Right atrium auricular region (tissue), 2 donors: ENCODE data around the gene ILK. TPM values are rescaled to one million over a fixed set of nuclear protein-coding genes. Genes with fewer than 3 reads are reported as not detected.

Experiments used
- DNase-seq: peaks from one replicate; pipeline ENCODE4 v3.0.0-alpha.2; 2019; ENCODE audit warnings: low spot score
- H3K27ac ChIP-seq, 2 donors: fragments of 200-600 bp; sonication (generic); 1 replicate in 1 of 2; 2 replicates in 1 of 2; pipeline ENCODE4 v1.5.1; 2016 to 2019
- H3K27me3 ChIP-seq, 2 donors: fragments of 200-600 bp; sonication (generic); one replicate each; pipeline versions ENCODE4 v1.5.1 to v1.6.0; 2017 to 2019
- H3K36me3 ChIP-seq: fragments of 200-600 bp; sonication (generic); one replicate; pipeline ENCODE4 v1.5.1; 2016
- H3K4me1 ChIP-seq, 2 donors: fragments of 200-600 bp; sonication (generic); one replicate each; pipeline versions ENCODE4 v1.5.1 to v1.6.0; 2017 to 2019
- H3K4me3 ChIP-seq, 2 donors: fragments of 200-600 bp; sonication (generic); 1 replicate in 1 of 2; 2 replicates in 1 of 2; pipeline ENCODE4 v1.5.1; 2017 to 2019; ENCODE audit warnings: mild to moderate bottlenecking in 1 of 2, moderate library complexity in 1 of 2
- H3K9me3 ChIP-seq, 2 donors: fragments of 200-600 bp; sonication (generic); one replicate each; pipeline ENCODE4 v1.5.1; 2019
- total RNA-seq, 2 donors: library from RNA; depleted of rRNA; stranded (reverse); fragments of >200 nt; gene quantifications; one replicate each; pipeline ENCODE4 v1.1.0, GENCODE V29; 2016
- TF ChIP-seq, protein P1 (sequence below), 2 donors: fragments of 200-600 bp; sonication (generic); IDR thresholded peaks; one replicate each; pipeline ENCODE4 v1.5.1; 2019; ENCODE audit warnings: antibody characterized with exemption in 2 of 2

The ILK gene
- total RNA-seq, 2 donors from 2014 or later = 142 to 193 TPM

DNA sequence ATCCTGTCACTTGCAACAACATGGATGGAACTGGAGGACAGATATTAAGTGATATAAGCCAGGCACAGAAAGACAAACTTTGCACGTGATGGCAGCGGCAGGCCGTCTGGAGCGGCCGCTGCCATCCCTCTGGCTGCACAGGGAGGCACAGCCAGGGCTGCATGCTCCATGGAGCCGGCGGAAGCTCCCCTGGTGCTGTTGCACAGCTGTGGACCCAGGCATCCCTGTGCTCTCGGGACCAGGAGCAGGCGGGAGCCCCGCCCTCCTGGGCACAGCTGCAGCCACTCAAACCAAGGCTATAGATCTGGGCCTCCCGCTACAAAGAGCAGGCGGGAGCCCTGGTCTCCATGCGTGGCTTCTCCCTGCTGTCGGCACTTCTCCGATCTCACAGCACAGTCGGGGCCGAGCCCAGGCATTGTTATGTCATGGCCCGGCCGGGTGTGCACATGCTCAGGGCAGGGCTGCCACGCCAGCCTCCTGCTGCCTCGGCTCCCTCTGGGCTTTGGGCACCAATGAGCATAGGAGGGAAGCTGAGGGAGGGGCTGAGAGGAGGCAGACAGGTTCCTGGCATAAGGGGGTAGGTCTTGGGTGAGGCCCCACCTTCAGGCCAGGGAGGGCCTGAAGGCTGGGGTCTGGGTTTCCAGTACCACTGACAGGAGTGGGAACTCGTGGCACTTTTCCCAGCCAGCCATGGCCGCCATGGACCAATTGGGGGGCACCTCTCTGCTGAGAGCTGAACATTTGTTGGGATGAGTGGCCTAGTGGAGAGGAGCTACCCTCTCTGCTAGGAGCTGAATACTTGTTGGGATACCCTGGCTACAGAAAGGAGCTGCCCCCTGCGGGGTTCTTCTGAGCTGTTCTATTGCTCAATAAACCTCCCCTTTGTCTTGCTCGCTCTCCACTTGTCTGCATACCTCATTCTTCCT is 16.9 kb upstream of the ILK start:
- no peaks in the 10 kb centered on the region for H3K4me1 ChIP-seq
- peak overlapping the region in 1 of 2 donors; percentile 18 for H3K4me3 ChIP-seq
- H3K9me3 ChIP-seq = peaks cover 5 to 27% of the 10 kb centered on the region in 2 donors
- no peak overlapping the region for H3K27ac ChIP-seq
- no peak for DNase-seq
- TF ChIP-seq, protein P1, sequence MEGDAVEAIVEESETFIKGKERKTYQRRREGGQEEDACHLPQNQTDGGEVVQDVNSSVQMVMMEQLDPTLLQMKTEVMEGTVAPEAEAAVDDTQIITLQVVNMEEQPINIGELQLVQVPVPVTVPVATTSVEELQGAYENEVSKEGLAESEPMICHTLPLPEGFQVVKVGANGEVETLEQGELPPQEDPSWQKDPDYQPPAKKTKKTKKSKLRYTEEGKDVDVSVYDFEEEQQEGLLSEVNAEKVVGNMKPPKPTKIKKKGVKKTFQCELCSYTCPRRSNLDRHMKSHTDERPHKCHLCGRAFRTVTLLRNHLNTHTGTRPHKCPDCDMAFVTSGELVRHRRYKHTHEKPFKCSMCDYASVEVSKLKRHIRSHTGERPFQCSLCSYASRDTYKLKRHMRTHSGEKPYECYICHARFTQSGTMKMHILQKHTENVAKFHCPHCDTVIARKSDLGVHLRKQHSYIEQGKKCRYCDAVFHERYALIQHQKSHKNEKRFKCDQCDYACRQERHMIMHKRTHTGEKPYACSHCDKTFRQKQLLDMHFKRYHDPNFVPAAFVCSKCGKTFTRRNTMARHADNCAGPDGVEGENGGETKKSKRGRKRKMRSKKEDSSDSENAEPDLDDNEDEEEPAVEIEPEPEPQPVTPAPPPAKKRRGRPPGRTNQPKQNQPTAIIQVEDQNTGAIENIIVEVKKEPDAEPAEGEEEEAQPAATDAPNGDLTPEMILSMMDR (IDR thresholded peaks at IDR 0.05) = no peak
- H3K27me3 ChIP-seq = no peaks in the 10 kb centered on the region
- H3K36me3 ChIP-seq = peaks cover 4% of the 10 kb centered on the region

DNA sequence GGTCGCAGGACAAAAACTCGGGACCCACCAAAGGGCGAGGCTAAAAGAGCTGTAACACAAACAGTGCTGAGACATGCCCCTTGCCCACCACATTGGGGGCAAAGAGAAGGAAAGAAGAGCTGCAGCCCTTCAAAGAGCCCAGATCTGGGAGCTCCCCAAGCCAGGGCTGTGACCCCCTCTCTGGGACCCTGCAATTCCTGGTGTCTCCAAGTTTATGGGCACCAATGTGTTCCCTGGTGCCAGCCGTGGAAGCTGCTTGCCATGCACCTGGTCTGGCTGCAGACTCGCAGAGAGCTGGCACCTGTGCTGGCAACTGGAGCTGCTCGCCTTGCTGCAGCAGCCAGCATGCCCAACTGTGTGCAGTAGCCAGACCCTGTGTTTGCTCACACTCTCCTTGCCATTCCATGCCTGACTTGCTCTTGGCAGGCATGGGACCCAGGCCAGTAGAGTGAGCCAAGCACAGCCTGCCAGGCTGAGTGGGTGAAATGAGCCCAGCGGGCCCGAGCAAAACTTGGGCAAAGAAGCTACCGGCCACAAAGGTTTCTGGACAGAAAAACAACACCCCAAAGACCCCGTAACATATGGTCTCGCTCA is 16.1 kb upstream of the ILK start:
- DNase-seq = no peak
- Histone ChIP-seq H3K36me3 (peaks cover 12% of the 10 kb centered on the region), H3K9me3 (peaks cover 5 to 24% of the 10 kb centered on the region in 2 donors), H3K4me1 (no peaks in the 10 kb centered on the region), H3K27ac (no peak overlapping the region), H3K4me3 (no peak overlapping the region), H3K27me3 (no peaks in the 10 kb centered on the region)
- TF ChIP-seq, protein P1 (IDR thresholded peaks at IDR 0.05) = no peak

DNA sequence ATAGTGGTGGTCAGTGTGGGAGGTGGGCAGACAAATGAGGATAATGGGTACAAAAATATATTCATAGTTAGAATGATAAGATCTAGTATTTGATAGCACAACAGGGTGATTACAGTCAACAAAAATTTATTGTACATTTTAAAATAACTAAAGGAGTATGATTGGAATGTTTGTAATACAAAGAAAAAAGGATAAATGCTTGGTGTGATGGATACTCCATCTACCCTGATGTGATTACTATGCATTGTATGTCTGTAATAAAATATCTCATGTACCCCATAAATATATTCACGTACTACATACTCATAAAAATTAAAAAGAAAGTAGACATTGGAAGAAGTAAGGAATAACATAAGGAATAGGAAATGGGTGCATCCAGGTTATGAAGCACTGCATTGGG is 15.6 kb upstream of the ILK start:
- Histone ChIP-seq H3K9me3 (peaks cover 5 to 18% of the 10 kb centered on the region in 2 donors), H3K4me3 (no peak overlapping the region), H3K4me1 (no peaks in the 10 kb centered on the region), H3K27ac (no peak overlapping the region), H3K36me3 (peaks cover 14% of the 10 kb centered on the region), H3K27me3 (no peaks in the 10 kb centered on the region)
- no peak for DNase-seq
- TF ChIP-seq, protein P1 (IDR thresholded peaks at IDR 0.05) = no peak

DNA sequence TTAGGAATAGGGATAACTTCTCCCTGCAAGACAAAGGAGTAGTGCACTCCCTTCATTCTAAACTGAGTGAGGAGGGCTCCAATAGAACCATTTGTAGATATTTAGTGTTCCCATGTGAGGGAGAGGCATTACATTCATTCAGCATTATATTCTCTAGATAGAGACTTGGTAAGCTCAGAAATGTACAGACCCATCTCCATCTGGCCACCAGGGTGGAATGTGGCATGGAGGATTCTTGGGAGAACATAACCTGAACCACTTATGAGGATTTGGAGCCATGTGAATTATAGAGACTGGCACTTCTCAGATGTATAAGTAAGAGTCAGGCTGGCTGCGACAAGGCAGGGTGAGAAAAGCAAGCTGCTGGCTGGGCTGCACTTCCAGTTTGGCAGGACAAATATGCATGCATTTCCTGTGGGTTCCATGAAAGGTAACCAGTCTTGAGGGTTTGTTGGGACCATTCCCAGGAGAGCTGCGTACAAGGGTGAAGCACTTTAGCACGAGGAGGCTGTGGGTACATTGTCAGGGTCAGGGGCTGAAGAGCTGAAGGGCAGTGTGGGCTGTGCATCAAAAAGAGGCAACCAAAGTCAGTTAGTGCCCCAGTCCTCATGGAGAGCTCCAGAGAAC is 9.3 kb upstream of the ILK start:
- Histone ChIP-seq H3K27ac (no peak overlapping the region), H3K4me3 (no peak overlapping the region), H3K9me3 (no peaks in the 10 kb centered on the region), H3K27me3 (no peaks in the 10 kb centered on the region), H3K4me1 (peaks cover 0 to 42% of the 10 kb centered on the region in 2 donors), H3K36me3 (peaks cover 25% of the 10 kb centered on the region)
- no peak for DNase-seq
- TF ChIP-seq, protein P1 (IDR thresholded peaks at IDR 0.05) = no peak

DNA sequence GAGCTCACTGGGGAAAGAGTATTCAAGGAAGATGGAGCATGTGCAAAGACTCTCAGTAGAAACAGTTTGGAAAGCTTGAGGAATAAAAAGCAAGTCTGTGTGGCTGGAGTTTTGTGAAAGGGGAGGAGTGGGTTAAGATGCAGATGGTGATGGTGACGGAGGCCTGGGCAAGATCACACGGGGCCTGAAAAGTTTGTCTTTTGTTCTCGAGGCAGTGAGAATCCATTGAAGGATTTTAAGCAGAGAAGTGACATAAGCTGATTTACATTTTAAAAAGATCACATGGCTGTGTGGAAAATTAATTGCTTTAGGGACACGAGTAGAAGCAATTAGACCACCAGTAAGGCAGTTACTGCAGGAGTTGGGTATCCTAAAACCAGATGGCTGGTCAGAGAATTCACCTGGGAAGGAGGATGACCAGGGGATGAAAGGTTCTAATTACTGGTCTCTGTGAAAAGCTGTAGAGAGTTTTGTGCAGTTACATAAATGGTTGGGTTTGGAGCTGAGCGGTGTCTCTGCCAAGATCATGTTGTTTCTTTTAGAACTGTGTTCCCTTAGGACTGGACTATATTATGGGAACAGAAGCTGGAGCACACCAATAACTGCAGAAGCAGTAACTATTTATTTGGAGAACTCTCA is 7.2 kb upstream of the ILK start:
- Histone ChIP-seq H3K27me3 (no peaks in the 10 kb centered on the region), H3K36me3 (peaks cover 46% of the 10 kb centered on the region), H3K27ac (peak overlapping the region; percentile 9 to 19), H3K4me1 (peaks cover 0 to 46% of the 10 kb centered on the region in 2 donors), H3K9me3 (no peaks in the 10 kb centered on the region), H3K4me3 (no peak overlapping the region)
- no peak for DNase-seq
- TF ChIP-seq, protein P1 (IDR thresholded peaks at IDR 0.05) = no peak
